Endothelial cell of umbilical vein (primary cell): Measurements from ENCODE around the gene RRP15. TPM values are rescaled to one million over a fixed set of nuclear protein-coding genes. Genes with fewer than 3 reads are reported as not detected.

Experiments used
- BruUV-seq: library from RNA; stranded (reverse); fragments of 400-500 nt; replicated peaks from 2 replicates; lab custom pipeline; 2021; lab: Mats Ljungman, UMichigan
- CTCF ChIA-PET: fragments of 300-600, 350-600 bp; sonication (Branson Sonifier 250); formaldehyde crosslinking; loops from one replicate; lab custom pipeline; 2021; ENCODE audit warnings: antibody characterized with exemption, inconsistent platforms; lab: Charles Lee
- POLR2A ChIA-PET: fragments of 300-600, 350-600 bp; sonication (Branson Sonifier 250); formaldehyde crosslinking; loops from one replicate; lab custom pipeline; 2021; ENCODE audit warnings: antibody characterized with exemption, inconsistent platforms; lab: Charles Lee
- DNase-seq: peaks from one replicate; pipeline ENCODE4 v3.0.0-alpha.2; 2011; ENCODE audit warnings: low read depth, low spot score
- FAIRE-seq: peaks from 2 replicates; lab custom pipeline; 2011; peaks lifted over from hg19 to GRCh38; lab: Jason Lieb, UNC
- H2AFZ ChIP-seq: 2 replicates; pipeline ENCODE4 v1.6.0; 2012; ENCODE audit warnings: low read depth, low read length, control low read depth, inconsistent platforms
- H3K27ac ChIP-seq: 2 replicates; pipeline ENCODE4 v1.5.1; 2011; ENCODE audit warnings: low read depth, mild to moderate bottlenecking, control low read depth, low read length, moderate library complexity; ENCODE audit not compliant: insufficient read depth
- H3K27me3 ChIP-seq, 2 experiments: 2 replicates each; pipeline versions ENCODE4 v1.6.0 to v1.6.1; 2011; ENCODE audit warnings: low read length in 2 of 2, mixed read lengths in 1 of 2; ENCODE audit not compliant: control insufficient read depth in 2 of 2, insufficient read depth in 2 of 2
- H3K36me3 ChIP-seq, 2 experiments: 2 replicates in 1 of 2; 3 replicates in 1 of 2; pipeline ENCODE4 v1.5.1; 2011; ENCODE audit warnings: low read length in 2 of 2, mild to moderate bottlenecking in 1 of 2, moderate library complexity in 1 of 2; ENCODE audit not compliant: control insufficient read depth in 2 of 2, insufficient read depth in 2 of 2; ENCODE audit errors: extremely low read depth in 1 of 2
- H3K4me1 ChIP-seq: 3 replicates; pipeline ENCODE4 v1.5.1; 2011; ENCODE audit warnings: mild to moderate bottlenecking, low read length; ENCODE audit not compliant: control insufficient read depth, insufficient read depth; ENCODE audit errors: extremely low read depth
- H3K4me2 ChIP-seq: 2 replicates; pipeline ENCODE4 v1.6.1; 2011; ENCODE audit warnings: low read length, control low read depth, mixed read lengths; ENCODE audit not compliant: insufficient read depth
- H3K4me3 ChIP-seq, 3 experiments: fragments of 200-600 bp in 1 of 3; sonication (generic), shearing (Covaris generic) in 1 of 3; replicated peaks in 1 of 3; 2 replicates each; pipeline ENCODE4 v1.5.1; 2011 to 2016; ENCODE audit warnings: control low read depth in 3 of 3, low read length in 3 of 3, mild to moderate bottlenecking in 2 of 3, inconsistent platforms in 1 of 3, low read depth in 1 of 3, moderate library complexity in 1 of 3; ENCODE audit not compliant: insufficient read depth in 1 of 3
- H3K79me2 ChIP-seq: 2 replicates; pipeline ENCODE4 v1.6.0; 2012; ENCODE audit warnings: low read length, inconsistent platforms; ENCODE audit not compliant: control insufficient read depth, insufficient read depth
- H3K9ac ChIP-seq: replicated peaks from 2 replicates; pipeline ENCODE3; 2011; ENCODE audit warnings: low read length, control low read depth; ENCODE audit not compliant: insufficient read depth; ENCODE audit errors: extremely low read depth
- H3K9me1 ChIP-seq: replicated peaks from 3 replicates; pipeline ENCODE4 v1.6.0; 2011; ENCODE audit warnings: mild to moderate bottlenecking, low read length; ENCODE audit not compliant: control insufficient read depth, insufficient read depth; ENCODE audit errors: extremely low read depth
- H3K9me3 ChIP-seq: replicated peaks from 2 replicates; pipeline ENCODE4 v1.5.1; 2012; ENCODE audit warnings: low read length, inconsistent platforms; ENCODE audit not compliant: control insufficient read depth, insufficient read depth
- H4K20me1 ChIP-seq: replicated peaks from 2 replicates; pipeline ENCODE3; 2011; ENCODE audit warnings: mild to moderate bottlenecking, low read length; ENCODE audit not compliant: control insufficient read depth, insufficient read depth; ENCODE audit errors: extremely low read depth
- CTCF ChIP-seq, 2 donors: IDR thresholded peaks; 1 replicate in 1 of 2; 2 replicates in 1 of 2; pipeline ENCODE4 v1.5.1; 2011; ENCODE audit warnings: low read length in 2 of 2, mild to moderate bottlenecking in 2 of 2, moderate library complexity in 2 of 2, control low read depth in 1 of 2, inconsistent platforms in 1 of 2, low read depth in 1 of 2; ENCODE audit not compliant: insufficient read depth in 1 of 2; ENCODE audit errors: extremely low read depth in 1 of 2
- EZH2 ChIP-seq: IDR thresholded peaks from 2 replicates; pipeline ENCODE4 v1.6.1; 2012; ENCODE audit warnings: borderline replicate concordance, low read depth, mild to moderate bottlenecking, moderate library complexity, low read length, inconsistent platforms; ENCODE audit not compliant: severe bottlenecking
- FOS ChIP-seq: IDR thresholded peaks from 2 replicates; pipeline ENCODE4 v1.6.1; 2011; ENCODE audit warnings: mild to moderate bottlenecking, low read length, moderate library complexity, borderline replicate concordance; ENCODE audit not compliant: insufficient read depth
- GATA2 ChIP-seq: IDR thresholded peaks from 2 replicates; pipeline ENCODE4 v1.7.0; 2011; ENCODE audit warnings: low read depth, mild to moderate bottlenecking, moderate library complexity, mixed read lengths, low read length; ENCODE audit not compliant: insufficient read length, insufficient read depth
- JUN ChIP-seq: IDR thresholded peaks from 2 replicates; pipeline ENCODE4 v1.6.1; 2011; ENCODE audit warnings: borderline replicate concordance, low read depth; ENCODE audit not compliant: insufficient read length, insufficient read depth
- MAX ChIP-seq: IDR thresholded peaks from 2 replicates; pipeline ENCODE4 v1.6.1; 2011; ENCODE audit not compliant: insufficient read depth, insufficient read length
- MYC ChIP-seq: IDR thresholded peaks from one replicate; pipeline ENCODE4 v1.6.1; 2011; ENCODE audit warnings: mild to moderate bottlenecking, low read depth, low read length
- POLR2A ChIP-seq: IDR thresholded peaks from 2 replicates; pipeline ENCODE4 v1.6.1; 2012; ENCODE audit warnings: low read depth, mild to moderate bottlenecking, control low read depth, low read length
- POLR2AphosphoS5 ChIP-seq: IDR thresholded peaks from 2 replicates; pipeline ENCODE4 v1.6.1; 2012; ENCODE audit warnings: low read depth, mild to moderate bottlenecking, control low read depth, low read length, moderate library complexity; ENCODE audit not compliant: insufficient read depth
- dilution Hi-C: fragments of 300-500 bp; cut with MboI; formaldehyde crosslinking; loops from one replicate; pipeline ENCODE4 v1.15.0; 2019; ENCODE audit warnings: low sequenced_read_pairs; ENCODE audit not compliant: extremely low pct_ligation_motif_present
- intact Hi-C: fragments of 100-400 bp; cut with micrococcal nuclease; formaldehyde crosslinking; loops from one replicate; pipeline ENCODE4 v1.10.0; 2022
- polyA plus RNA-seq, 4 experiments: library from polyadenylated mRNA; depleted of rRNA in 3 of 4; stranded (reverse) in 3 of 4; unstranded in 1 of 4; fragments of >200 nt; gene quantifications; 2 replicates each; pipeline versions ENCODE4 v1.2.1 to v1.2.3, GENCODE V29; 2011 to 2012; ENCODE audit warnings: missing spikeins in 1 of 4
- total RNA-seq: library from RNA; stranded (reverse); gene quantifications from 2 replicates; pipeline ENCODE4 v1.2.3, GENCODE V29; 2021

The RRP15 gene
- total and polyA plus RNA-seq, 2 donors (not counting 3 experiments of a cell fraction or from before 2014, with no cell fraction given) = 1.0 to 17.3 TPM

DNA sequence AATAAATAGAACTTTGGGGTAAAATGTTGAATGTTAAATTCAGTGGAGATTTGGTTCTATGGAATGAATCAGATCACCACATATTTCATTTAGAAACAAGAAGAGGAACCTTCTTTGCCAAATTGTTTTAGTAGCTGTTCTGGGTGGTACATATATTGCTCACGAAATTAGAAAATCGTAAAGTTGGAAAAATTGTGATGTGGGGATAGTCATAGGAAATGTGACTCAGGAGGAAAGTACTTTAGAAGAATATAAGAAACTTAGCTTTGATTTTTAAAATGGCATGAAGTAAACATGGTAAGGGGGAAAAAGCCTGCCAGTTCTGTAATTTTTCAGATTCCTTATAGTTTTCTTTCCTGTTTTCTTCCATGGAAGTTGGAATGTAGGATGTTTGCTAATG is 27.4 kb downstream of the RRP15 start:
- Histone ChIP-seq H3K4me1 (peaks cover 20% of the 10 kb centered on the region), H2AFZ (peak overlapping the region; percentile 50), H4K20me1 (no peaks in the 10 kb centered on the region), H3K4me2 (peak overlapping the region; percentile 82), H3K36me3 (no peaks in the 10 kb centered on the region), H3K27ac (peak overlapping the region; percentile 84), H3K9ac (peak overlapping the region; percentile 83), H3K79me2 (peaks cover 9% of the 10 kb centered on the region), H3K4me3 (peak overlapping the region in 1 of 3 experiments; percentile 76), H3K27me3 (no peaks in the 10 kb centered on the region), H3K9me3 (no peaks in the 10 kb centered on the region), H3K9me1 (no peaks in the 10 kb centered on the region)
- FAIRE-seq = peak; percentile 24
- no TSS peak for BruUV-seq
- TF ChIP-seq FOS (peak; percentile 80), JUN (peak; percentile 44), EZH2 (no peak)
- CTCF ChIA-PET = interaction anchor here (0.9 to 2.0 kb wide), 4 partner anchors 9 to 17 kb away, joined by 4 to 16 read pairs (median 8); no protein-coding TSS in a partner anchor
- peak; percentile 74 for DNase-seq
- dilution Hi-C loops (no loop called here), intact Hi-C loops (loop anchor here (10.0 kb wide), 1 partner anchor 872 kb away; no protein-coding TSS in a partner anchor)
- POLR2A ChIA-PET = no interaction called here

GRCh38 chr1:218314316-218314715 is 29.2 kb downstream of the RRP15 start:
- Histone ChIP-seq H3K4me2 (peak overlapping the region; percentile 82), H3K9ac (no peak overlapping the region), H3K27me3 (no peaks in the 10 kb centered on the region), H2AFZ (no peak overlapping the region), H3K4me3 (peak overlapping the region in 1 of 3 experiments; percentile 15), H4K20me1 (no peaks in the 10 kb centered on the region), H3K27ac (no peak overlapping the region), H3K36me3 (no peaks in the 10 kb centered on the region), H3K4me1 (peaks cover 20% of the 10 kb centered on the region), H3K9me3 (no peaks in the 10 kb centered on the region), H3K79me2 (peaks cover 9% of the 10 kb centered on the region), H3K9me1 (no peaks in the 10 kb centered on the region)
- intact Hi-C loops (loop anchor here (10.0 kb wide), 1 partner anchor 870 kb away; no protein-coding TSS in a partner anchor), dilution Hi-C loops (no loop called here)
- POLR2A ChIA-PET = no interaction called here
- no TSS peak for BruUV-seq
- no peak for DNase-seq
- no peak for FAIRE-seq
- TF ChIP-seq FOS = no peak
- no peak for TF ChIP-seq MAX
- no peak for TF ChIP-seq MYC
- no peak for TF ChIP-seq POLR2A
- no peak for TF ChIP-seq EZH2
- TF ChIP-seq JUN = no peak
- no peak for TF ChIP-seq CTCF (IDR thresholded peaks at IDR 0.05; ENCODE audit: extremely low read depth in 1 of 2, insufficient read depth in 1 of 2, low read depth in 1 of 2, low read length in 2 of 2)
- TF ChIP-seq POLR2AphosphoS5 = no peak
- TF ChIP-seq GATA2 = no peak
- CTCF ChIA-PET = interaction anchor here (0.8 to 1.5 kb wide), 4 partner anchors 8 to 15 kb away, joined by 3 to 9 read pairs (median 4); no protein-coding TSS in a partner anchor
